ENCODE data around the gene ERF. TPM values are rescaled to one million over a fixed set of nuclear protein-coding genes. Genes with fewer than 3 reads are reported as not detected.

ERF gene
- polyA plus RNA-seq, 1 donor from 2014 or later, result 3.8 TPM

DNA sequence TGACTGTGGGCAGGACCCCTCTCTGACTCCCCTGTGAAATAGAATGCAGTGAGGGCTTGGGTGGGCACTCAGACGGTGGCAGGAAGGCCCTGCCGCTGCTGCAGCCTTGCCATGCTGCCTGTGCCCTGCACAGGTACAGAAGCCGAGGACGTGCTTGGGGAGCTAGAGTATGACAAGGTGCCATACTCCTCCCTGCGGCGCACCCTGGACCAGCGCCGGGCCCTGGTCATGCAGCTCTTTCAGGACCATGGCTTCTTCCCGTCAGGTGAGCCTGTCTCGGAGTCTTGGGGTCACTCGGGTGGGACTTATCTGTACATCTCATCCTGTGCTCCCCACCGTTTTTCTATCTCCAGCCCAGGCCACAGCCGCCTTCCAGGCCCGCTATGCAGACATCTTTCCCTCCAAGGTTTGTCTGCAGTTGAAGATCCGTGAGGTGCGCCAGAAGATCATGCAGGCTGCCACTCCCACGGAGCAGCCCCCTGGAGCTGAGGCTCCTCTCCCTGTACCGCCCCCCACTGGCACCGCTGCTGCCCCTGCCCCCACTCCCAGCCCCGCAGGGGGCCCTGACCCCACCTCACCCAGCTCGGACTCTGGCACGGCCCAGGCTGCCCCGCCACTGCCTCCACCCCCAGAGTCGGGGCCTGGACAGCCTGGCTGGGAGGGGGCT lies 39.7 kb upstream of the ERF start:
- H4K20me1 ChIP-seq (ENCODE audit: insufficient read depth), result peaks cover 14% of the 10 kb centered on the region
- no peaks in the 10 kb centered on the region for H3F3A ChIP-seq (ENCODE audit: insufficient read depth, low read length, poor library complexity, severe bottlenecking)
- H2AFZ ChIP-seq (ENCODE audit: low read depth, low read length), result no peak overlapping the region
- no peak for TF ChIP-seq TAF1 (IDR thresholded peaks at IDR 0.05; ENCODE audit: low read depth)
- TF ChIP-seq EZH2 (IDR thresholded peaks at IDR 0.05; ENCODE audit: borderline replicate concordance, insufficient read depth, low read length, poor library complexity, severe bottlenecking), result no peak
- no peak for TF ChIP-seq MXI1 (conservative IDR thresholded peaks at IDR 0.05; ENCODE audit: poor library complexity, severe bottlenecking)
- TF ChIP-seq, protein P1, sequence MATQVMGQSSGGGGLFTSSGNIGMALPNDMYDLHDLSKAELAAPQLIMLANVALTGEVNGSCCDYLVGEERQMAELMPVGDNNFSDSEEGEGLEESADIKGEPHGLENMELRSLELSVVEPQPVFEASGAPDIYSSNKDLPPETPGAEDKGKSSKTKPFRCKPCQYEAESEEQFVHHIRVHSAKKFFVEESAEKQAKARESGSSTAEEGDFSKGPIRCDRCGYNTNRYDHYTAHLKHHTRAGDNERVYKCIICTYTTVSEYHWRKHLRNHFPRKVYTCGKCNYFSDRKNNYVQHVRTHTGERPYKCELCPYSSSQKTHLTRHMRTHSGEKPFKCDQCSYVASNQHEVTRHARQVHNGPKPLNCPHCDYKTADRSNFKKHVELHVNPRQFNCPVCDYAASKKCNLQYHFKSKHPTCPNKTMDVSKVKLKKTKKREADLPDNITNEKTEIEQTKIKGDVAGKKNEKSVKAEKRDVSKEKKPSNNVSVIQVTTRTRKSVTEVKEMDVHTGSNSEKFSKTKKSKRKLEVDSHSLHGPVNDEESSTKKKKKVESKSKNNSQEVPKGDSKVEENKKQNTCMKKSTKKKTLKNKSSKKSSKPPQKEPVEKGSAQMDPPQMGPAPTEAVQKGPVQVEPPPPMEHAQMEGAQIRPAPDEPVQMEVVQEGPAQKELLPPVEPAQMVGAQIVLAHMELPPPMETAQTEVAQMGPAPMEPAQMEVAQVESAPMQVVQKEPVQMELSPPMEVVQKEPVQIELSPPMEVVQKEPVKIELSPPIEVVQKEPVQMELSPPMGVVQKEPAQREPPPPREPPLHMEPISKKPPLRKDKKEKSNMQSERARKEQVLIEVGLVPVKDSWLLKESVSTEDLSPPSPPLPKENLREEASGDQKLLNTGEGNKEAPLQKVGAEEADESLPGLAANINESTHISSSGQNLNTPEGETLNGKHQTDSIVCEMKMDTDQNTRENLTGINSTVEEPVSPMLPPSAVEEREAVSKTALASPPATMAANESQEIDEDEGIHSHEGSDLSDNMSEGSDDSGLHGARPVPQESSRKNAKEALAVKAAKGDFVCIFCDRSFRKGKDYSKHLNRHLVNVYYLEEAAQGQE (IDR thresholded peaks at IDR 0.05; ENCODE audit: borderline replicate concordance), result no peak
- TF ChIP-seq POLR2AphosphoS5 (IDR thresholded peaks at IDR 0.05), result no peak
- no peak for TF ChIP-seq SMC3 (conservative IDR thresholded peaks at IDR 0.05; ENCODE audit: poor library complexity)
- TF ChIP-seq RAD21 (conservative IDR thresholded peaks at IDR 0.05), result no peak
- TF ChIP-seq, protein P2, sequence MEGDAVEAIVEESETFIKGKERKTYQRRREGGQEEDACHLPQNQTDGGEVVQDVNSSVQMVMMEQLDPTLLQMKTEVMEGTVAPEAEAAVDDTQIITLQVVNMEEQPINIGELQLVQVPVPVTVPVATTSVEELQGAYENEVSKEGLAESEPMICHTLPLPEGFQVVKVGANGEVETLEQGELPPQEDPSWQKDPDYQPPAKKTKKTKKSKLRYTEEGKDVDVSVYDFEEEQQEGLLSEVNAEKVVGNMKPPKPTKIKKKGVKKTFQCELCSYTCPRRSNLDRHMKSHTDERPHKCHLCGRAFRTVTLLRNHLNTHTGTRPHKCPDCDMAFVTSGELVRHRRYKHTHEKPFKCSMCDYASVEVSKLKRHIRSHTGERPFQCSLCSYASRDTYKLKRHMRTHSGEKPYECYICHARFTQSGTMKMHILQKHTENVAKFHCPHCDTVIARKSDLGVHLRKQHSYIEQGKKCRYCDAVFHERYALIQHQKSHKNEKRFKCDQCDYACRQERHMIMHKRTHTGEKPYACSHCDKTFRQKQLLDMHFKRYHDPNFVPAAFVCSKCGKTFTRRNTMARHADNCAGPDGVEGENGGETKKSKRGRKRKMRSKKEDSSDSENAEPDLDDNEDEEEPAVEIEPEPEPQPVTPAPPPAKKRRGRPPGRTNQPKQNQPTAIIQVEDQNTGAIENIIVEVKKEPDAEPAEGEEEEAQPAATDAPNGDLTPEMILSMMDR (IDR thresholded peaks at IDR 0.05; ENCODE audit: poor library complexity, severe bottlenecking), result no peak
- no peak for TF ChIP-seq EP300 (conservative IDR thresholded peaks at IDR 0.05; ENCODE audit: poor library complexity, severe bottlenecking)
- H3K9ac ChIP-seq (ENCODE audit: low read length), result no peak overlapping the region
- no peak overlapping the region for H3K27ac ChIP-seq (ENCODE audit: low read length)
- peaks cover under 1% of the 10 kb centered on the region for H3K79me2 ChIP-seq (replicated peaks; ENCODE audit: insufficient read depth, low read length)
- no peak overlapping the region for H3K4me3 ChIP-seq (ENCODE audit: low read length)
- H3K36me3 ChIP-seq (ENCODE audit: insufficient read depth, low read length), result peaks cover 6% of the 10 kb centered on the region
- H3K9me3 ChIP-seq (ENCODE audit: low read length), result no peaks in the 10 kb centered on the region
- H3K4me2 ChIP-seq (ENCODE audit: low read length), result no peak overlapping the region
- H3K27me3 ChIP-seq (ENCODE audit: insufficient read depth, low read depth, low read length), result no peaks in the 10 kb centered on the region
- no peaks in the 10 kb centered on the region for H3K9me2 ChIP-seq (ENCODE audit: insufficient read depth, low read length)

DNA sequence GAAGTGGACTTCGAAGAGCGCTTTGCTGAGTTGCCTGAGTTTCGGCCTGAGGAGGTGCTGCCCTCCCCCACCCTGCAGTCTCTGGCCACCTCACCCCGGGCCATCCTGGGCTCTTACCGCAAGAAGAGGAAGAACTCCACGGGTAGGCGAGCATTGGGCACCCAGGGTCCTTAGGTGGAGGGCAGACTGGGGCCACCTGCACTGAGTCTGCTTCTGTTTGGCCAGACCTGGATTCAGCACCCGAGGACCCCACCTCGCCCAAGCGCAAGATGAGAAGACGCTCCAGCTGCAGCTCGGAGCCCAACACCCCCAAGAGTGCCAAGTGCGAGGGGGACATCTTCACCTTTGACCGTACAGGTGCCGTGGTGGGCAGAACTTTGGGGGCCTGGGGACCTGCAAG lies 39.0 kb upstream of the ERF start:
- Histone ChIP-seq H3K9me3 (ENCODE audit: low read length) (no peaks in the 10 kb centered on the region), H3K27me3 (ENCODE audit: insufficient read depth, low read depth, low read length) (no peaks in the 10 kb centered on the region), H3K9me2 (ENCODE audit: insufficient read depth, low read length) (no peaks in the 10 kb centered on the region), H3K79me2 (replicated peaks; ENCODE audit: insufficient read depth, low read length) (no peaks in the 10 kb centered on the region), H2AFZ (ENCODE audit: low read depth, low read length) (no peak overlapping the region), H3K36me3 (ENCODE audit: insufficient read depth, low read length) (peaks cover 6% of the 10 kb centered on the region), H3K4me2 (ENCODE audit: low read length) (no peak overlapping the region), H3K27ac (ENCODE audit: low read length) (no peak overlapping the region), H3K9ac (ENCODE audit: low read length) (no peak overlapping the region), H3K4me3 (ENCODE audit: low read length) (no peak overlapping the region), H4K20me1 (ENCODE audit: insufficient read depth) (peaks cover 14% of the 10 kb centered on the region), H3F3A (ENCODE audit: insufficient read depth, low read length, poor library complexity, severe bottlenecking) (no peaks in the 10 kb centered on the region)
- TF ChIP-seq, protein P2 (IDR thresholded peaks at IDR 0.05; ENCODE audit: poor library complexity, severe bottlenecking), result no peak
- TF ChIP-seq RAD21 (conservative IDR thresholded peaks at IDR 0.05) (no peak), EZH2 (IDR thresholded peaks at IDR 0.05; ENCODE audit: borderline replicate concordance, insufficient read depth, low read length, poor library complexity, severe bottlenecking) (no peak), TAF1 (IDR thresholded peaks at IDR 0.05; ENCODE audit: low read depth) (no peak), MXI1 (conservative IDR thresholded peaks at IDR 0.05; ENCODE audit: poor library complexity, severe bottlenecking) (no peak)
